ENCODE results near the gene PDCD7. TPM values are rescaled to one million over a fixed set of nuclear protein-coding genes. Genes with fewer than 3 reads are reported as not detected.
"Not testable (repeated sequence)": the region's sequence is repeated elsewhere in the genome, so short reads cannot be mapped to it uniquely, and the experiment has no call there.

Gene PDCD7
- total RNA-seq, 2 experiments from 2014 or later = 40.0 to 40.2 TPM

DNA sequence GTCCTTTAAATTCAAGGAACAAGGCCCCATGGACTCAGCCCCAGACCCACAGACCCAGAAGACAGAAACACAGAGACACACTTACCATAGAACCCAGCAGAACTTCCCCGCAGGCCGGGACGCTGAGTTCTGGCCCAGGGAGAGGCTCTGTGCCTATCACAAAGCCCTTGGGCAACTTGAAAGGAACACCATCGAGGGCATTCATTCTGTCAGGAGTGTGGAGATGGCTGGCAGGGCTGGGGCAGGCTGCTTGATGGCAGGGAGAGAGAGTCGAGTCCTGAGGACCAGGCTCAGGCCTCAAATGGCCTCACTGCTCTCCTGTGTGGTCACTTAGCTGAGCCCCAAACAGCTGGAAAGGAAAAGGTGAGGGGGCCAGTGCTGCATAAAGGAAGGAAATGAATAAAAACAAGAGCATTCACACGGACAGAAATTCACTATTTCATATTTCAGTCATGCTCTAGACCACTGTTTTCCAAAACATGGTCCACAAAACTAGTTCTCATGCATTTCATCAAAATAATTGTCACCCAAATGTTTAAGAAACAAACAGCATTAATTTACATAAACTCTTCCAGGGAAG is 27.5 kb downstream of the PDCD7 start:
- no peaks in the 10 kb centered on the region for H3K27me3 Mint-ChIP-seq
- peaks cover 12% of the 10 kb centered on the region for H3K36me3 Mint-ChIP-seq
- peak overlapping the region; percentile 24 for H3K27ac Mint-ChIP-seq
- CTCF ChIA-PET = interaction anchor here (0.9 kb wide), 1 partner anchor 72 kb away, joined by 3 read pairs; no protein-coding TSS in a partner anchor
- ATAC-seq (no peak), DNase-seq (no peak)
- H3K4me1 Mint-ChIP-seq = peaks cover 15% of the 10 kb centered on the region
- H3K4me3 Mint-ChIP-seq = no peak overlapping the region
- no peaks in the 10 kb centered on the region for H3K9me3 Mint-ChIP-seq (ENCODE audit: low read depth)

DNA sequence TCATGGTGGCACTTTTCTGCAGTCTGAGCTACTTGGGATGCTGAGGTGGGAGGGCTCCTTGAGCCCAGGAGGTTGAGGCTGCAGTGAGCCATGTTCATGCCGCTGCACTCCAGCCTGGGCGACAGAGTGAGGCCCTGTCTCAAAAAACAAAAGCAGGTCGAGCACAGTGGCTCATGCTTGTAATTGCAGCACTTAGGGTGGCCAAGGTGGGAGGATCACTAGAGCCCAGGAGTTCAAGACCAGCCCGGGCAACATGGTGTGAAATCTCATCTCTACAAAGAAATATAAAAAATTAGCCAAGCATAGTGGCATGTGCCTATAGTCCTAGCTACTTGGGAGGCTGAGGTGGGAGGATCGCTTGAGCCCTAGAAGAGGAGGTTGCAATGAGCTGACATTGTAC is 28.6 kb downstream of the PDCD7 start:
- Mint-ChIP-seq H3K27me3 (no peaks in the 10 kb centered on the region), H3K4me1 (peaks cover 15% of the 10 kb centered on the region), H3K9me3 (ENCODE audit: low read depth) (no peaks in the 10 kb centered on the region), H3K4me3 (no peak overlapping the region), H3K36me3 (peaks cover 12% of the 10 kb centered on the region), H3K27ac (no peak overlapping the region)
- DNase-seq (no peak), ATAC-seq (no peak)
- CTCF ChIA-PET = no interaction called here

DNA sequence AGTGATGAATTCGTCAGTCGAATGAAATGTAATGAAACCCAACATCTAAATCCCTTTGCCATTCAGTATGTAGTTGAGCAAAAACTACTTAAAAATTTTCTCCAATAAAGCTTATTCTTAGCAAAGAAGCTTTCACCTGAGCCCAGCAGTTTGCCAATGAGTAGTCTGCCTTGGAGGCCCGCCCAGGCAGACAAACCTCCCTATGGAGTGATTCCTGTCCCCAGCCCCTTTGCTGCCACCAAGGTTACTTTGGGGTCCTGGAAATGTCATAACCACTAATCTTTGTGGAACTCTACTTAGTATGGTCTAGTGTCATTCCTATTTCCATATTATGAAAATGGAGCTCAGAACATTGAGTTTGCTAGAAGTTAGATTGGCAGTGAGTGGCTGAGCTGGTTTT is 30.7 kb downstream of the PDCD7 start:
- Mint-ChIP-seq H3K9me3 (ENCODE audit: low read depth) (no peaks in the 10 kb centered on the region), H3K4me1 (peaks cover 15% of the 10 kb centered on the region), H3K4me3 (no peak overlapping the region), H3K36me3 (peaks cover 10% of the 10 kb centered on the region), H3K27ac (no peak overlapping the region), H3K27me3 (no peaks in the 10 kb centered on the region)
- CTCF ChIA-PET = interaction anchor here (0.9 to 1.4 kb wide), 4 partner anchors 12 to 48 kb away, joined by 3 to 4 read pairs (median 4); partner anchors contain the start of gene UBAP1L
- no peak for DNase-seq
- ATAC-seq = no peak

DNA sequence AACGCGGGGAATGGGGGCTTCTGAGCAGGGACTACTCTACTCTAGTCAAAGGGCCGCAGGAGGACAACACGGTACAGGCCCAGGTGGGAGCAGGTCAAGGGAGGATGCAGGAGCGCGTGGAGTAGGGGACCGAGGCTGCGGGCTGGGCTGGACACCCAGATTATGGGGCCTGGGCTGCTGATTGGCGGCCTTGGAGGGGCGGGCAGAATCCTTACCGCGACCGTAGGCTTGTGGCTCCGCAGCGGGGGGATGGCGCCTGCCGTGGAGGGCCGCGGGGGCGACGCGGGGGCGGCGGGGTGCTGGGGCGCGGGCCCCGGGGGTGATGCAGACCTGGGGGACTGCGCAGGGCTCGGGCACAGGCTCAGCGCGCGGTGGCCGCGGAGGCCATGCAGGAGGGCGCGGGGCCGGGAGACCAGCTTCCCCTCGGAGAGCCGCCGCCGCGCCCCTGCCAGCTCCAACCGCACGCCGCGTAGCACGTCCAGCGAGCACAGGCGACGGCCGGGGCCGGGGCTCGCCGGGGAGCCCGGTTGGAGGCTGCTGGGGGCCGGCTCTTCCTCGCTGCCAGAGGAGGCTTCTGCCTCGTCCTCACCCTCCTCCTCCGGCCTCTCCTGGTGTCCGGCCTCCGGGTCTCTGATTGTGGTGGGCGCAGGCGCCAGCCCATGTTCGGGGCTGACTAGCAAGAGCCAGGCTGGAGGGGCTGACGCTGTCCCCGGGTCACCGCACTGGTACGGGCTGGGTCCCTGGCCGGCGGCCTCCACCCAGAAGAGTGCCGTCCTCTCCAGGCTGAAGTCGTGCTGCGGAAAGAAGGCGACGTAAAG is 31.5 kb downstream of the PDCD7 start:
- H3K27ac Mint-ChIP-seq = no peak overlapping the region
- CTCF ChIA-PET = interaction anchor here (0.7 to 2.0 kb wide), 18 partner anchors 10 to 293 kb away, joined by 3 to 10 read pairs (median 4); partner anchors contain the start of gene UBAP1L

DNA sequence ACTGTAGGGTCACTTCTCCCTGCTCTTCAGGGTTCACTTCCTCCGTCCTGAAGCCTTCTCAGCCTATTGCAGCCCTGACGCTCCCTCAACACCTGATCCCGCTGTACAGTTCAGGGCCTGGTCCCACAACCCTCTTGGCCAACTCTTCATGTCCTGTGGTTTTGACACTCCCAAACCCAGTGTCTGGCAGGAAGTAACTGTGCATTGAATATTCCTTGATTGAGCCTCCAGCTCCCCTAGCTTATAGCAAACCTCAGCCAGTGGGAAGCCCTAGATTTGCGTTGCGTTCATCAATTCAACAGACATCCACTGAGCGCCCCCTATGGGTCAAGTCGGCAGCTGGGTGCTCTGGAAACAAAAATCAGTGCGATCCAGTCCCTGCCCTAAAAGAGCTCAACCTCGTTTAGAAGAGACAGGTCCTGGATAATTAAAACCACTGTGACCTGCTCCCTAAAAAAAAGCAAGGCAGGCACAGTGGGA is 32.2 kb downstream of the PDCD7 start:
- Mint-ChIP-seq H3K4me3 (no peak overlapping the region), H3K9me3 (ENCODE audit: low read depth) (no peaks in the 10 kb centered on the region), H3K27me3 (no peaks in the 10 kb centered on the region), H3K36me3 (peaks cover 9% of the 10 kb centered on the region), H3K27ac (no peak overlapping the region), H3K4me1 (peaks cover 11% of the 10 kb centered on the region)
- CTCF ChIA-PET = interaction anchor here (0.5 to 2.0 kb wide), 17 partner anchors 9 to 292 kb away, joined by 3 to 10 read pairs (median 4); partner anchors contain the start of gene UBAP1L
- ATAC-seq = no peak
- peak; percentile 59 for DNase-seq

More for the DNA sequence above, 31.5 kb downstream of the PDCD7 start:
- Mint-ChIP-seq H3K36me3 (peaks cover 9% of the 10 kb centered on the region), H3K4me1 (peaks cover 14% of the 10 kb centered on the region), H3K4me3 (no peak overlapping the region), H3K27me3 (no peaks in the 10 kb centered on the region), H3K9me3 (ENCODE audit: low read depth) (no peaks in the 10 kb centered on the region)
- no peak for DNase-seq
- ATAC-seq = no peak

DNA sequence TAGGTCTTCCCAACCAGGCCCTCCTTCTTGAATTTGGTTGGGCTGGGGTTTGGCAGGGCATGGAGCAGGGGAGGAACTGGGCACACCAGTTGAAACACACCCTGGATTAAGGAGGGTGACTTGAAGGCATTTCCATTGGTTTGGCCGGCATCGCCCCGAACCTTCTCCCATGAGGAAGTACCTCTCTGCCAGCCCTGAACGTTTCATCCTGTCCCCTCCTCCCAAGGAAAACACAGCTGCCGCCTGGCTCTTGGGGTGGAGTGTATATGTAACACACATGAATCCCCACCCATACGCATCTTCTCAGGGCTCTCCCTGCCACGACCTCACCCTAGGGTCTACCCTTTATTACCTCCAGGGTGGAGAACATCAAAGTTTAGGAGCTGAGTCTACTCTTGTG is 33.2 kb downstream of the PDCD7 start:
- Mint-ChIP-seq H3K4me3 (no peak overlapping the region), H3K27ac (no peak overlapping the region), H3K9me3 (ENCODE audit: low read depth) (no peaks in the 10 kb centered on the region), H3K4me1 (peaks cover 4% of the 10 kb centered on the region), H3K27me3 (no peaks in the 10 kb centered on the region), H3K36me3 (peaks cover 3% of the 10 kb centered on the region)
- CTCF ChIA-PET = interaction anchor here (1.4 to 2.0 kb wide), 4 partner anchors 15 to 291 kb away, joined by 4 to 10 read pairs (median 6); no protein-coding TSS in a partner anchor
- no peak for DNase-seq
- ATAC-seq = no peak

DNA sequence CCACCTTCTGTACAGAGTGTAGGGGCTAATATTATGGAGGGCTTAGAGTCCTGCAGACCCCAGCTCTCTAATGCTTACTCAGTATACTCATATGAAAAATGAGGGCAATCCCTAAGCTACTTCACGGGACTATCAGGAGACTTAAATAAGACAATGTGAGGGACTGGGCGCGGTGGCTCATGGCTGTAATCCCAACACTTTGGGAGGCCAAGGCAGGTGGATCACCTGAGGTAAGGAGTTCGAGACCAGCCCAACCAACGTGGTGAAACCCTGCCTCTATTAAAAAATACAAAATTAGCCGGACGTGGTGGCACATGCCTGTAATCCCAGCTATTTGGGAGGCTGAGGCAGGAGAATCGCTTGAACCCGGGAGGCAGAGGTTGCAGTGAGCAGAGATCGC is 33.8 kb downstream of the PDCD7 start:
- H3K4me3 Mint-ChIP-seq; H3K27me3 Mint-ChIP-seq; H3K4me1 Mint-ChIP-seq; H3K36me3 Mint-ChIP-seq; DNase-seq; H3K27ac Mint-ChIP-seq; CTCF ChIA-PET; H3K9me3 Mint-ChIP-seq (ENCODE audit: low read depth); ATAC-seq: not testable (repeated sequence)

DNA sequence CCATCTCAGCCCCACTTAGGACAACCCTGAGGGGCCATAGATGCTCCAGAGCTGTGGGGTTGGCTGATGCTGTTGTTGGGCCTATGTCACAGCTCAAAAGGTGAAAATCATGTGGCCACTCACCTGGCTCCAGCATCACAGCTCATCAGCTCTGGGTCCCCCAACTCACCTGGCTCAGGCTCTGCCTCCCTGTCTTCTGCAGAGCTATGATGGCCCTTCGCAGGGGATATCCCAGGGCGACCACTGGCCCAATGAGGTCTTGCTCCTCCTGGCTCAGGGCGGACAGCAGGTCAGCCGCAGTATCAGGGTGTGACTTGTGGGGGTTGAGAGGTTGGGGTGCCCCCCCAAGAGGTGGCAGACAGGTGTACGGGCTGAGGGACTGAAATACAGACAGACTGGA is 34.3 kb downstream of the PDCD7 start:
- ATAC-seq (no peak), DNase-seq (no peak)
- H3K27me3 Mint-ChIP-seq = no peaks in the 10 kb centered on the region
- peaks cover 4% of the 10 kb centered on the region for H3K4me1 Mint-ChIP-seq
- H3K27ac Mint-ChIP-seq = no peak overlapping the region
- H3K4me3 Mint-ChIP-seq = no peak overlapping the region
- no peaks in the 10 kb centered on the region for H3K9me3 Mint-ChIP-seq (ENCODE audit: low read depth)
- CTCF ChIA-PET = interaction anchor here (1.3 kb wide), 1 partner anchor 66 kb away, joined by 3 read pairs; no protein-coding TSS in a partner anchor
- peaks cover 1% of the 10 kb centered on the region for H3K36me3 Mint-ChIP-seq

DNA sequence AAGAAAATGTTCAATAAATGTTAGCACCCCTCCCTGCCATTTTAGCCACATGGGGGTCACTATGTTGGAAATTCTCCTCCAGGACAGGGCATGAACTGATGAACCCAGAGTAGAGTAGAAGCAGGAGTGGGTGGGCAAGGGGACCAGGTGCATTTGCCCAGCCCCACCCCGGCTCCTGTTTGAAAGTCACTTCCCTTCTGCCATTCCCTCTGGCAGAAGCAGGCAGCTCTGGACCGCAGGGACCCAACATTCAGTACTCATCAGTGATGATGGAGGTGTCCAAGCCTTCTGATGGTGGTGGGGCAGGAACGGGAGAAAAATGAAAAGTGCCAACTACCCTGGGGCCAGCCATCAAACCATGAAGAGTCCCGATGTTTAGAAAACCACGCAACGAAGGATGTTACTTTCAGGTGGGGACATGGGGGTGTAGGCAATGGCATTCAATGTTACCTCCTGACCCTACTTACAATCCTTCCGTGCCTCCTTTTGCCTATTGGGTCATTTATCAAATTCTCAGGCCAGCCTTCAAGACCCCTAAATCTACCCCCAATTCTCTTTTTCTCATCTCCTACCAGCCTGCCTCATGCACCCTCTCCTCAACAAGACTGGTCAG is 35.9 kb downstream of the PDCD7 start:
- Mint-ChIP-seq H3K4me1 (peaks cover 4% of the 10 kb centered on the region), H3K9me3 (ENCODE audit: low read depth) (no peaks in the 10 kb centered on the region), H3K27ac (no peak overlapping the region), H3K36me3 (no peaks in the 10 kb centered on the region), H3K4me3 (no peak overlapping the region), H3K27me3 (no peaks in the 10 kb centered on the region)
- CTCF ChIA-PET = no interaction called here
- DNase-seq (no peak), ATAC-seq (no peak)

DNA sequence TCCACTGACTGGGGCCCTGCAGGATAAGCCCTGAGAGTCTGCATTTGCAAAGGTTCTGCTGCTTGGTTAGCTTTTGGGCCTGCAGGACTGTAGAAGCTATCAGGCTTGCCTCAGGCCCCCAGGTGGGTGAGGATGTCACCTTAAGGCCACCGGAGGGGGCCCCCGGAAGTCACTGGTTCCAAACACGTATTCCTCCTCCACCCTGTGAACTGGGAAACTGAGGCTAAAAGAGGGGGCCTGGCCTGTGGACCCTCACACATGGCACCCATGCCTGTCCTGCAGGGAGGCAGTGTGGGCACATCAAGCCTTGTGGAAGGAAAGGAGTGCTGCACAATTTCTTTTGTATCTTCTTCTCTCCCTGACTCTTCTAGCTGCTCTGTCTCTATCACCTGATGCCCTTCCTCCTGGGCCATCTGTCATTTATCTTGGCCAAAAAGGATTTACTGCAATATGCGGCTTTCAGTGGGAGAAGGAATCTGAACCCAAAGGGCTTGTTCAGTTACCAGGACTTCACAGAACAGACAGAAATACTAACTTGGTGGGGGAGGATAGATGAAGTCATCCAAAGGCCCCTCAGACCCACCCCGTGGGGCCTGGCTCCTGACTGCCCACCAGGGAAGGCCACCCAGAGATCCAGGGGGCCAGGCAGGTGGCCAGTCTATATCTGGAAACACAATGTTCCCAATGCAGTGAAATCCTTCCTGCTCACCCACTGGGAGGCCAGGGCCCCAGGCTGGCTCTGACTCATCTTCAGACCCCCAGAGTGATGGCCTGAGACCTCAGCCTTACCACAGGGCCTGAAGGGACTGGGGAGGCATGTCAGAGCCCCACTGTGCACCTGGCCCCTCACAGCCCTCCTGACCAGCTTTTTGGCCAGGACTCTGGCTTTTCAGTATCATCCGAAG is 36.9 kb downstream of the PDCD7 start:
- CTCF ChIA-PET = no interaction called here
- H3K36me3 Mint-ChIP-seq = no peaks in the 10 kb centered on the region
- no peak overlapping the region for H3K4me3 Mint-ChIP-seq
- H3K9me3 Mint-ChIP-seq (ENCODE audit: low read depth) = no peaks in the 10 kb centered on the region
- H3K27ac Mint-ChIP-seq = no peak overlapping the region
- peaks cover 4% of the 10 kb centered on the region for H3K4me1 Mint-ChIP-seq
- ATAC-seq = no peak
- no peak for DNase-seq
- no peaks in the 10 kb centered on the region for H3K27me3 Mint-ChIP-seq

DNA sequence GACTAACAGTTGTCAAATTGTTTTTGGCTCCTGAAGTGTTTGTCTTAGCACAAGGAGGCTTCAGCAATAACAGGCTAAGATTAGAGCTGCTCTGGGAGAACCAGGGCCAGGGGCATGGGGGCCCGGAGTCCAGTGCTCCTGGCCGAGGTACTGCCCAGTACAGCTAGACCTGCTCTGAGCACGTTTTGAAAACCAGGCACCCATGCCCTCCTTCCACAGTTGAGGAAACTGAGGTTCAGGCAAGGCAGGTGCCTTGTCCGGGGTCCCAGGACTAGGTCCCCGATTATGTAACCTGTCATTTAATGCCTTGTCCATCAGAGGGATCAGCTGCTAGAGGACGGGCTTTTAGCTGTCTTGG is 37.9 kb downstream of the PDCD7 start:
- H3K36me3 Mint-ChIP-seq = no peaks in the 10 kb centered on the region
- ATAC-seq (no peak), DNase-seq (no peak)
- H3K27me3 Mint-ChIP-seq = no peaks in the 10 kb centered on the region
- no peak overlapping the region for H3K4me3 Mint-ChIP-seq
- H3K4me1 Mint-ChIP-seq = no peaks in the 10 kb centered on the region
- no peaks in the 10 kb centered on the region for H3K9me3 Mint-ChIP-seq (ENCODE audit: low read depth)
- no peak overlapping the region for H3K27ac Mint-ChIP-seq
- CTCF ChIA-PET = no interaction called here

DNA sequence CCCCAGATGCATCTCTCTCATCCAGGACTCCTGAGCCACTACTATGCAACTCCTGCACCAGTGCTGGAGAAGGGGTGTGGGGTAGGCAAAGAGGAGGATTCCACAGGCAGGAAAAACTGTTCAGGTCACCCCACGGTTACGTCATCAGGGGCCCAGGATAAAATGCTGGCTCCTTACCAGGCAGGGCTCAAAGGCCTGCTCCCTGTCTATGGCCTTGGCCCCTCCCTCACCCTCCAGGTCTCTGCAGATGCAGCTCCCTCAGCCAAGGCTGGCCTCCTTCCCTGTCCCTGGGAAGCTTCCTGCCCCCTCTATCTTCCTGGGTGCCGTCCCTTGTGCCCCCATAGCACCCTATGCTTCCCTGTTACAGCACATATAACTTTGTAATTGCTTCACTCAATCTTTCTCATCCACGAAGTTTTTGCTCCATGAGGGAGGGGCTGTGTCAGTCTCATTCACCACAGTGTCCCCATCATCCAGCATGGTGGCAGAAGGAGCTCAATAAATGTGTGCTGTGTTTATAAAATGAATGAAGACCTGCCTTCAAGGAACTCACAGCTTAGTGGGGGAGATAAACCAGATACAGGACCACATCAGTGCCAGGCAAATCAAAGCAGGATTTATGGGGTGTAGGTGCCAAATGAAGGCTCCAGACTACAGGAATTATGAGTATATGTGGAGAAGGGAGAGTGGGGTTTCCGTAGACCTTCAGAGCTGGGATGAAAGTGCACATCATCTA is 38.4 kb downstream of the PDCD7 start:
- DNase-seq (no peak), ATAC-seq (no peak)
- Mint-ChIP-seq H3K27ac (no peak overlapping the region), H3K9me3 (ENCODE audit: low read depth) (no peaks in the 10 kb centered on the region), H3K4me1 (no peaks in the 10 kb centered on the region), H3K36me3 (no peaks in the 10 kb centered on the region), H3K27me3 (no peaks in the 10 kb centered on the region), H3K4me3 (no peak overlapping the region)
- CTCF ChIA-PET = no interaction called here
